IMR-90 (cell line): ENCODE measurements around the gene MET. TPM values are rescaled to one million over a fixed set of nuclear protein-coding genes. Genes with fewer than 3 reads are reported as not detected.

Source experiments
- ATAC-seq: fragments of 200-7000 bp; cut with Tn5 transposase; 2 replicates; pipeline ENCODE4 v1.9.1; 2020; ENCODE audit warnings: low read depth, mild to moderate bottlenecking, moderate library complexity
- BruUV-seq: library from RNA; stranded (reverse); fragments of 400-500 nt; replicated peaks from 2 replicates; lab custom pipeline; 2021; lab: Mats Ljungman, UMichigan
- CTCF ChIA-PET: fragments of 300-600 bp; formaldehyde crosslinking; extraction: SDS; loops from one replicate; lab custom pipeline; 2021; ENCODE audit warnings: antibody characterized with exemption; lab: Yijun Ruan, JAX
- POLR2A ChIA-PET: fragments of 300-600 bp; sonication (Branson Sonifier 250); formaldehyde crosslinking; loops from one replicate; lab custom pipeline; 2022; ENCODE audit warnings: antibody characterized with exemption; ENCODE audit not compliant: unreplicated experiment; lab: Charles Lee
- DNase-seq: peaks from one replicate; pipeline ENCODE4 v3.0.0; 2013
- H2AFZ ChIP-seq: replicated peaks from 2 replicates; pipeline ENCODE3; 2013; ENCODE audit warnings: low read length, mild to moderate bottlenecking; ENCODE audit not compliant: poor library complexity
- H2AK5ac ChIP-seq: 2 replicates; pipeline ENCODE4 v1.6.1; 2013; ENCODE audit warnings: low read depth, low read length, inconsistent platforms
- H2AK9ac ChIP-seq: replicated peaks from 2 replicates; pipeline ENCODE3; 2013; ENCODE audit warnings: mild to moderate bottlenecking, low read depth, low read length, moderate library complexity; ENCODE audit not compliant: poor library complexity
- H2BK120ac ChIP-seq: 2 replicates; pipeline ENCODE4 v1.6.1; 2013; ENCODE audit warnings: low read depth, low read length, inconsistent platforms
- H2BK15ac ChIP-seq: 3 replicates; pipeline ENCODE4 v1.6.1; 2013; ENCODE audit warnings: low read depth, low read length, inconsistent platforms
- H2BK20ac ChIP-seq: 2 replicates; pipeline ENCODE4 v1.6.1; 2013; ENCODE audit warnings: low read depth, mild to moderate bottlenecking, inconsistent platforms, low read length, moderate library complexity
- H2BK5ac ChIP-seq: 2 replicates; pipeline ENCODE4 v1.6.1; 2013; ENCODE audit warnings: mild to moderate bottlenecking, low read depth, low read length, inconsistent platforms; ENCODE audit not compliant: poor library complexity, severe bottlenecking
- H3K14ac ChIP-seq: replicated peaks from 2 replicates; pipeline ENCODE4 v1.6.1; 2013; ENCODE audit warnings: low read depth, low read length, inconsistent platforms
- H3K18ac ChIP-seq: 2 replicates; pipeline ENCODE4 v1.6.1; 2013; ENCODE audit warnings: low read depth, low read length, control low read depth
- H3K23ac ChIP-seq: 2 replicates; pipeline ENCODE4 v1.6.1; 2013; ENCODE audit warnings: low read depth, low read length, inconsistent platforms
- H3K27ac ChIP-seq: 2 replicates; pipeline ENCODE4 v1.5.1; 2013; ENCODE audit warnings: mild to moderate bottlenecking, control low read depth, low read length; ENCODE audit not compliant: insufficient read depth
- H3K27me3 ChIP-seq: 2 replicates; pipeline ENCODE4 v1.6.1; 2013; ENCODE audit warnings: low read length; ENCODE audit not compliant: control insufficient read depth, insufficient read depth
- H3K36me3 ChIP-seq: 2 replicates; pipeline ENCODE4 v1.6.1; 2013; ENCODE audit warnings: low read length, mixed read lengths; ENCODE audit not compliant: control insufficient read depth, insufficient read depth
- H3K4ac ChIP-seq: 2 replicates; pipeline ENCODE4 v1.6.1; 2013; ENCODE audit warnings: low read depth, low read length, inconsistent platforms
- H3K4me1 ChIP-seq: 2 replicates; pipeline ENCODE4 v1.6.1; 2013; ENCODE audit warnings: low read length, mixed read lengths; ENCODE audit not compliant: control insufficient read depth, insufficient read depth
- H3K4me2 ChIP-seq: 2 replicates; pipeline ENCODE4 v1.6.1; 2013; ENCODE audit warnings: low read depth, mild to moderate bottlenecking, control low read depth, low read length, moderate library complexity
- H3K4me3 ChIP-seq: 2 replicates; pipeline ENCODE4 v1.5.1; 2013; ENCODE audit warnings: low read depth, mild to moderate bottlenecking, control low read depth, low read length, moderate library complexity; ENCODE audit not compliant: insufficient read depth
- H3K56ac ChIP-seq: 2 replicates; pipeline ENCODE4 v1.6.1; 2013; ENCODE audit warnings: low read length, inconsistent platforms; ENCODE audit not compliant: insufficient read depth; ENCODE audit errors: extremely low read depth
- H3K79me1 ChIP-seq, 2 experiments: 2 replicates each; pipeline ENCODE4 v1.6.1; 2013; ENCODE audit warnings: low read length in 2 of 2, inconsistent platforms in 1 of 2, low read depth in 1 of 2
- H3K9ac ChIP-seq: 2 replicates; pipeline ENCODE4 v1.6.1; 2013; ENCODE audit warnings: low read depth, low read length, control low read depth
- H3K9me1 ChIP-seq: 2 replicates; pipeline ENCODE4 v1.6.1; 2013; ENCODE audit warnings: low read length, inconsistent platforms; ENCODE audit not compliant: insufficient read depth
- H3K9me3 ChIP-seq: 2 replicates; pipeline ENCODE4 v1.6.1; 2013; ENCODE audit warnings: low read length; ENCODE audit not compliant: control insufficient read depth, insufficient read depth
- H4K20me1 ChIP-seq: 2 replicates; pipeline ENCODE4 v1.6.1; 2013; ENCODE audit warnings: low read length, inconsistent platforms; ENCODE audit not compliant: insufficient read depth
- H4K5ac ChIP-seq: 2 replicates; pipeline ENCODE4 v1.6.1; 2013; ENCODE audit warnings: mild to moderate bottlenecking, low read depth, low read length, control low read depth
- H4K8ac ChIP-seq, 2 experiments: 2 replicates each; pipeline ENCODE4 v1.6.1; 2013; ENCODE audit warnings: low read depth in 2 of 2, low read length in 2 of 2, control low read depth in 1 of 2, inconsistent platforms in 1 of 2
- H4K91ac ChIP-seq: 2 replicates; pipeline ENCODE4 v1.6.1; 2013; ENCODE audit warnings: low read depth, low read length, inconsistent platforms; ENCODE audit not compliant: insufficient read depth
- NFE2L2 ChIP-seq: fragments of 150-350 bp; IDR thresholded peaks from 2 replicates; pipeline ENCODE4 v1.6.1; 2016; ENCODE audit warnings: low read depth, mild to moderate bottlenecking, low read length
- RFX5 ChIP-seq: IDR thresholded peaks from 2 replicates; pipeline ENCODE4 v1.8.0; 2012; ENCODE audit warnings: low read depth, mild to moderate bottlenecking, low read length, moderate library complexity
- USF2 ChIP-seq: fragments of 150-350 bp; IDR thresholded peaks from 2 replicates; pipeline ENCODE4 v1.6.1; 2017; ENCODE audit warnings: mild to moderate bottlenecking, antibody characterized with exemption, low read length, low read depth
- whole genome bisulfite sequencing, 2 experiments: methylation state at CpG; one replicate each; pipeline versions ENCODE4 v1.1.5 to v1.1.7; 2013; ENCODE audit warnings: missing lambda C conversion rate in 2 of 2; ENCODE audit not compliant: insufficient read length in 1 of 2; ENCODE audit errors: extremely low coverage in 2 of 2; 5-methylcytosine and 5-hydroxymethylcytosine counted together
- dilution Hi-C: fragments of 300-500 bp; cut with HindIII; formaldehyde crosslinking; loops from one replicate; pipeline ENCODE4 v1.14.3; 2018; ENCODE audit warnings: low sequenced_read_pairs; ENCODE audit not compliant: unreplicated experiment
- in situ Hi-C: fragments of 300-500 bp; cut with MboI; formaldehyde crosslinking; loops from 3 replicates; pipeline ENCODE4 v1.14.3; 2019; ENCODE audit warnings: low sequenced_read_pairs, inconsistent platforms, mixed read lengths
- intact Hi-C: fragments of 100-400 bp; cut with micrococcal nuclease; formaldehyde crosslinking; loops from 2 replicates; pipeline ENCODE4 v1.10.0; 2022
- polyA plus RNA-seq, 3 experiments: library from polyadenylated mRNA; depleted of rRNA; stranded (reverse); fragments of >200 nt; gene quantifications; 2 replicates each; pipeline ENCODE4 v1.2.3, GENCODE V29; 2012; ENCODE audit warnings: low replicate concordance in 1 of 3
- total RNA-seq: library from RNA; depleted of rRNA; stranded (reverse); fragments of >200 nt; gene quantifications from 2 replicates; pipeline ENCODE4 v1.2.3, GENCODE V29; 2012

Gene MET
- total and polyA plus RNA-seq, 2 of the 4 experiments (the other 2 are of a cell fraction) = 15.0 to 84.6 TPM

- ATAC-seq = no peak
- no CpG with 5 or more reads among the region's 4 CpGs for WGBS, 2 experiments
- Histone ChIP-seq H3K79me1 (peaks cover 3 to 4% of the 10 kb centered on the region in 2 experiments; a peak in 2 of 4 replicates), H3K14ac (no peak overlapping the region), H2BK15ac (no peak overlapping the region), H4K91ac (no peak overlapping the region), H3K9me1 (no peaks in the 10 kb centered on the region; the same call in 1 of the 2 replicates), H4K5ac (no peak overlapping the region), H2BK20ac (no peak overlapping the region), H4K8ac (no peak overlapping the region), H3K4me2 (peak overlapping the region; percentile 1; the same call in 1 of the 2 replicates), H3K27me3 (no peaks in the 10 kb centered on the region), H3K36me3 (no peaks in the 10 kb centered on the region), H2AK5ac (no peak overlapping the region), H3K4ac (no peak overlapping the region), H3K23ac (no peak overlapping the region), H2AK9ac (no peak overlapping the region), H3K9me3 (no peaks in the 10 kb centered on the region), H3K9ac (no peak overlapping the region), H3K56ac (no peak overlapping the region), H3K18ac (peak overlapping the region; percentile 30; the same call in 1 of the 2 replicates), H3K27ac (no peak overlapping the region), H4K20me1 (no peaks in the 10 kb centered on the region), H3K4me1 (peaks cover 8% of the 10 kb centered on the region), H3K4me3 (no peak overlapping the region), H2BK5ac (no peak overlapping the region), H2AFZ (no peak overlapping the region), H2BK120ac (no peak overlapping the region)
- no peak for TF ChIP-seq RFX5
- no peak for TF ChIP-seq NFE2L2
- no peak for TF ChIP-seq USF2
- intact Hi-C loops (no loop called here), dilution Hi-C loops (no loop called here), in situ Hi-C loops (no loop called here)
- no peak for DNase-seq
- ChIA-PET CTCF (no interaction called here), POLR2A (no interaction called here)
- no TSS peak for BruUV-seq
Observed at GRCh38 chr7:116733924-116734580, 62.1 kb downstream of the MET start.
